ENCODE results near the gene CFAP61.

The CFAP61 gene

GRCh38 chr20:20037960-20038359 is 14.4 kb upstream of the CFAP61 start:
- DNase-seq (ENCODE audit: low read depth), result no peak

GRCh38 chr20:20038586-20038985 is 13.7 kb upstream of the CFAP61 start:
- DNase-seq (ENCODE audit: low read depth), result no peak

GRCh38 chr20:20039752-20040387 is 12.5 kb upstream of the CFAP61 start:
- DNase-seq (ENCODE audit: low read depth), result no peak

- no peak for DNase-seq (ENCODE audit: low read depth)
These were observed 612 bp upstream of the CFAP61 start for GRCh38 chr20:20051767-20052073.

- DNase-seq (ENCODE audit: low read depth), result no peak
These were observed 8.1 kb downstream of the CFAP61 start for GRCh38 chr20:20060234-20060998.

GRCh38 chr20:20063941-20064702 is 11.8 kb downstream of the CFAP61 start:
- no peak for DNase-seq (ENCODE audit: low read depth)

- DNase-seq (ENCODE audit: low read depth), result no peak
These were observed 13.0 kb downstream of the CFAP61 start for GRCh38 chr20:20065361-20065760.

- DNase-seq (ENCODE audit: low read depth), result no peak
These were observed 18.8 kb downstream of the CFAP61 start for GRCh38 chr20:20070871-20071726.

DNA sequence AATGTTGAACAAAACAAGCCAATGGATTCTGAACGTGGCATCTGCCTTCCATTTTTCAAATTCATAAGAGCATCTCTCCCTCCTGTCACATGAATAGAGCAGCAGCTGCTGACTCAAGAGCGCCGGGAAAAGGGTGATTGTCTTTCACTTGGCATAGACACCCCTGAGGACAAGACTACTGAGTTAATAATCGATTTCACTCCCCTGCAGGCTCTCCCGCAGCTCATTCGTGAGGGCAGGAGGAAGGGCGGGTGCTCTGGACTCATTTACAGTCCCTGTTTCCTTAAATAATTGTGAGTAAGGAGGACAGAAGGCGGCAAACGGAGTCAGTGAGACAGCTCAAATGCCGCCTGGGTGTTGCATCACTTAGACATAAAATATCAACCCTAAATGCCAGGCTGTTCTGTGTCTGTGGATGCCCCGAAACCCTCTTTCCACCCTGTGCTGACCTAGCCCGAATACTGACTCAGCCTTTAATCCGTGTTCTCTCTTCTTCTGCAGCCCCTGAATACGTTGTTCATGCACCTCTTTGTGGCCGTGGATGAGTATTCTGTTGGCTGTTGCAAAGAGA is 21.6 kb downstream of the CFAP61 start:
- no peak for DNase-seq (ENCODE audit: low read depth)

DNA sequence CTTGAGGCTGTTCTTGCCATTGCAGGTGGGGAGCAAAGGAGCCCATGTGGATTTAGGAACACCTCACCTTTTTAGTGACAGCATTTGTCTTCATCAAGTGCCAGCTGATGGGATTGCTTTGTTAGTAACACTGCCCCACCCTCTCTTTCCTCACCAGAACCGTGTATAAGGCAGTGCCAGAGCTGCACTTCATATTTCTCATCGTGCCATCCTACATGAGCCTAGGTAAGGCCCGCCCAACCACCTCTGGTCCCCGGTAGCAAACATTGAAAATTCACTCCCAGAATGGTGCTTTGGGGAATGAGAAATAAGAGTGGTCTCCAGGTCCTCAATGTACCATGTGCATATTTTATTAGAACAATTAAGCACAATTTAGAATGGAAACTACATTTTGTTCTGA is 22.7 kb downstream of the CFAP61 start:
- DNase-seq (ENCODE audit: low read depth), result no peak

- DNase-seq (ENCODE audit: low read depth), result no peak
These were observed 24.1 kb downstream of the CFAP61 start for GRCh38 chr20:20076297-20077065.

DNA sequence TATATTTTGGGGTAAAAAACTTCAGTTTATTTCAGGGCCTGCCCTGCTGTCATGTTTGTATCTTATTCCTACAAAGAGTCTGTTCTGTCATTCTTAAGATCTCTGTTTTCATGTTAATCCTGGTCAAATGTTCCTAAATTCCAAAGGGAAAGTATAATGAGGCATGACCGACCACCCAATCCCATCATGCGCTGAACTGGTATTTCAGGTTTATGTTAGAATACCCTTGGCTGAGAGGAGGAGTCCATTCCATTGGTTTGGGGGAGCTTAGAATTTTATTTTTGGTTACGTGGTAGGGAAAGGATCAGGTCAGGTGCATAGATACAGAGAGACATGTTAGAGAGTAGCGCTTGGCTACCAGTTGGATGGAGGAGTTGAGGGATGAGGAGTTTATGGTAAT is 25.7 kb downstream of the CFAP61 start:
- no peak for DNase-seq (ENCODE audit: low read depth)

DNA sequence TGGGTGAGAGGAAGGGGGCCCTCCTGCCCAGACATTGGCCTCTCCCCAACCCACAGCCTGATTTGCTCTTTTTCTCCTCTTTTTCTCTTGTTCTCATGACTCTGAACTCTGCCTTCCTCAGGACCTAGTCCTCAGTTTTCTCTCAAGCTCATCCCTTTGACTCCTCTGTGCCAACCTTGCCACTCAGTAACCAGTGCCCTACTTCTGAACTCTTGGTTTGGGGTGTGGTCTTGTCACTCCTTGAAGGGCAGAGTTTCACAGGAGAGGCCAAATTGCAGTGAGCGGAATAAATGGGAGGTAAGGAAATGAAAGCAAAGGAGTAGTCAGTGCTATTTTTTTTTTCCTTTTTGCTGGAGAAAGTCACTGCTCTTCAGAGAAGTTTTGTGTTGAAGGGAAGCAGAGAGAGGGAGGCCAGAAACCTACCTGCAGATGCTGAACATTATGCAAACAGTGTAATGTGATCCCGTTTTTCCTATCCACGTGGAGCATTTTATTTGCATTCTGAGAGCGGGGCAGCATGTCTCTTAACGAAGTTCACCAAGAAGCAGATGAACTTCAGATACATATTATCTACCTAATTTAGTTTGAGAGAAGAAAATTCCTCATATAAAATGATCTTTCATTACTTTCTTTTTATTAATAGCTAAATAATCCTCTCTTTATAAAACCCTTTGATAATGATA is 26.9 kb downstream of the CFAP61 start:
- DNase-seq (ENCODE audit: low read depth), result no peak

- no peak for DNase-seq (ENCODE audit: low read depth)
These were observed 31.5 kb downstream of the CFAP61 start for GRCh38 chr20:20083807-20084206.

- no peak for DNase-seq (ENCODE audit: low read depth)
These were observed 32.0 kb downstream of the CFAP61 start for GRCh38 chr20:20084296-20084752.

GRCh38 chr20:20085071-20085470 is 32.7 kb downstream of the CFAP61 start:
- DNase-seq (ENCODE audit: low read depth), result no peak

DNA sequence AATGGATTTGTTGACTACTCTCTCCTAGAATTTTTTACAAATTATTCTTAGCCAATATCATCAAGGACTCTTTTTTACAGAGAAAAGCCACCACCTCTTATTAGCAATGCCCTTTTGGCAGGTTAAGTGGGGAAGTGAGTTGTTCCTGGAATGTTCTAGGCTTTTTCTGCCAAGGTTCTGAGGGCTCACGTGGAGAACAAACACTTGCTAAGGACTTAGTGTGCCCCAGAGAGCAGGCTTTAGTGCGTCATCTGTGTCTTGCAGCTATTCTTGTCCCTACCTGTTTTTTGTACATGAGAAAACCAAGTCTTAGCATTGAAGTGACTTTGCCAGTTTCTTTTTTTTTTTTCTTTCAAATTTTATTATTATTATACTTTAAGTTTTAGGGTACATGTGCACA is 33.5 kb downstream of the CFAP61 start:
- DNase-seq (ENCODE audit: low read depth), result no peak

GRCh38 chr20:20089018-20089417 is 36.7 kb downstream of the CFAP61 start:
- no peak for DNase-seq (ENCODE audit: low read depth)

DNA sequence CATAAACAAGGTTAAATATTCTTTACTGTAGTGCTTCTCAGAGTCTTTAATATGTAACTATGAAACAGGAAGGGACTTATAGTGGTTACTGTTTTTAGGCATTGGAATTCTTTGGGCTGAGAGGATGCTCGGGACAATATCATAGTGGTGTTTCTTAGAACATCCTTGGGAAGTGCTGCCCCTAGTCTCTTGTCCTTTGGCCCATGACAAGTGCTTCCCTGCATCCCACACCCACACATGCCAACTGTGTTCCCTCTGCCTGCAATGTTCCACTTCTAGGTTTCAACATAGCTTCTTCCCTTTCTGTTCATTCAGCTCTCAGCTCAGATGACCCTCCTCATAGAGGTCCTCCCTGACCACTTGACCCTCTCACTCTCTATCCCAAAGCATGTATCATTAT is 37.6 kb downstream of the CFAP61 start:
- DNase-seq (ENCODE audit: low read depth), result no peak

GRCh38 chr20:20092827-20093226 is 40.5 kb downstream of the CFAP61 start:
- no peak for DNase-seq (ENCODE audit: low read depth)

All from activated T-helper 1 cell treated with Interleukin-2 at 50 U/mL for 16 hours (primary cell).